ENCODE data around the gene COPG1. TPM values are rescaled to one million over a fixed set of nuclear protein-coding genes. Genes with fewer than 3 reads are reported as not detected.

The COPG1 gene
- total and polyA plus RNA-seq, 2 of the 13 experiments (the other 11 are each of a cell fraction or from before 2014, with no cell fraction given), result 98.6 to 166 TPM

DNA sequence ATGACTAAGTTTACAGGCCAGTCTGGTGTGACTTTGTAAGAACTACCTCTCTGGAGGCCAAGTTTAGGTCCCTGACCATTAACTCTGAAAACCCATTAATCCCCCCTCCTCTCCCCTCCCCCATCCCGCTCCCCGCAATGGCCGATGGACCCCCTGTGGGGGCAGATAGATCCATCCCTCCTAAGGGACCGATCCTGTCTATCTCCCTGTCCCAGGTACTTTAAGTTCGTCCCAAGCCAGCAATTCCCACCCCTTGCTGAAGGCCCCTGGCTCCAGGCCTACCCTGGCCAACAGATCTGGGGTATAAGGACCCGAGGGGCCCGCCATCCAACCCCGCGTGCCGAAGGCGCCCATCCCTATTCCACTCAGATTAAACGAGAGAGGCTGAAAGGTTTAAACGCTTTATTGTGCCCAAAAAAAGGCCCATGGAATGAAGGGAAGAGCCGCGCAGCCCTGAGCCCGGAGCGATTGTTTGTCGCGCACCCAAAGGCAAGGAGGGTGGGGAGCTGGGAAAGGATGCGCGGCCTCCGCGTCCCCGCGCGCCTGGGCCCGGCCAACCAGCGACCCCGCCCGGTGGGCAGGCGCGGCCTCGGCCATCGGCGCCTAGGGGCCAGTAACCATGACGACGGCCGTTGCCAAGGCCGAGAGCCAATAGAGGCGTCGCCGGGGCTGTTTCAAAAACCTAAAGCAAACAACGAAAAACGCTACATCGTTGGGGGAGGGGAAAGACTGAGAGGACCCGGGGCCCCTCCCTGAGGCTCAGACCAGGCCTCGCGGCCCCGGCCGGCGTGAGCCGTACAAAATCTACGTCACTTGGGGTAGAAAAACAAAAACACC lies 65.2 kb downstream of the COPG1 start (continued):
- TF ChIP-seq ZFP91 (CRISPR knock-in tag; IDR thresholded peaks at IDR 0.05; ENCODE audit: borderline replicate concordance), result peak; percentile 70; the same call in 1 of the 2 replicates
- TF ChIP-seq TAF15 (IDR thresholded peaks at IDR 0.05; ENCODE audit: low read depth, low read length, poor library complexity, severe bottlenecking), result peak; percentile 82
- TF ChIP-seq ZNF619 (CRISPR knock-in tag; IDR thresholded peaks at IDR 0.05), result peak; percentile 61; the same call in 1 of the 2 replicates
- TF ChIP-seq MIER3 (CRISPR knock-in tag; IDR thresholded peaks at IDR 0.05; ENCODE audit: borderline replicate concordance), result 0 out of 2 replicates have a peak, but pooled peaks have one; percentile 49
- peak; percentile 28; the same call in 1 of the 2 replicates for TF ChIP-seq AKAP8 (CRISPR knock-in tag; IDR thresholded peaks at IDR 0.05)
- TF ChIP-seq CREB1 (IDR thresholded peaks at IDR 0.05), result peak; percentile 52; the same call in 1 of the 2 replicates
- no peak for TF ChIP-seq CREB1 (CRISPR knock-in tag; IDR thresholded peaks at IDR 0.05)
- TF ChIP-seq ZNF557 (CRISPR knock-in tag; IDR thresholded peaks at IDR 0.05), result no peak
- no peak for TF ChIP-seq WIZ (CRISPR knock-in tag; IDR thresholded peaks at IDR 0.05)
- no peak for TF ChIP-seq TRIM24 (CRISPR knock-in tag; IDR thresholded peaks at IDR 0.05)
- TF ChIP-seq THAP9 (CRISPR knock-in tag; IDR thresholded peaks at IDR 0.05; ENCODE audit: borderline replicate concordance), result no peak
- 0 out of 2 replicates have a peak, but pooled peaks have one; percentile 37 for TF ChIP-seq ZFP90 (CRISPR knock-in tag; IDR thresholded peaks at IDR 0.05; ENCODE audit: borderline replicate concordance)
- TF ChIP-seq HES4 (CRISPR knock-in tag; IDR thresholded peaks at IDR 0.05; ENCODE audit: borderline replicate concordance), result no peak
- no peak for TF ChIP-seq ZNF431 (CRISPR knock-in tag; IDR thresholded peaks at IDR 0.05; ENCODE audit: borderline replicate concordance, low read depth)
- TF ChIP-seq TSC22D2 (CRISPR knock-in tag; IDR thresholded peaks at IDR 0.05; ENCODE audit: borderline replicate concordance), result no peak
- no peak for TF ChIP-seq ZNF10 (CRISPR knock-in tag; IDR thresholded peaks at IDR 0.05; ENCODE audit: borderline replicate concordance, low read depth)
- no peak for TF ChIP-seq KLF16 (CRISPR knock-in tag; IDR thresholded peaks at IDR 0.05)
- TF ChIP-seq GLI4 (CRISPR knock-in tag; IDR thresholded peaks at IDR 0.05; ENCODE audit: borderline replicate concordance), result no peak
- no peak for TF ChIP-seq TARDBP (CRISPR knock-in tag; IDR thresholded peaks at IDR 0.05)
- TF ChIP-seq RBFOX2 (IDR thresholded peaks at IDR 0.05; ENCODE audit: low read depth, low read length), result peak; percentile 92
- TF ChIP-seq ZSCAN25 (CRISPR knock-in tag; IDR thresholded peaks at IDR 0.05), result peak; percentile 51; the same call in 1 of the 2 replicates
- no peak for TF ChIP-seq ZBTB21 (CRISPR knock-in tag; IDR thresholded peaks at IDR 0.05)
- TF ChIP-seq ZSCAN9 (CRISPR knock-in tag; IDR thresholded peaks at IDR 0.05; ENCODE audit: borderline replicate concordance), result no peak
- TF ChIP-seq ZNF17 (CRISPR knock-in tag; IDR thresholded peaks at IDR 0.05), result no peak
- TF ChIP-seq ELF3 (CRISPR knock-in tag; IDR thresholded peaks at IDR 0.05), result no peak
